HepG2 (cell line): ENCODE data around the gene FIS1. TPM values are rescaled to one million over a fixed set of nuclear protein-coding genes. Genes with fewer than 3 reads are reported as not detected.

ENCODE experiments used
- ATAC-seq: fragments of 200-7000 bp; cut with Tn5 transposase; 3 replicates; pipeline ENCODE4 v1.9.1; 2020; ENCODE audit warnings: mild to moderate bottlenecking, moderate library complexity
- BruUV-seq: library from RNA; stranded (reverse); fragments of 400-500 nt; replicated peaks from 2 replicates; lab custom pipeline; 2021; lab: Mats Ljungman, UMichigan
- CTCF ChIA-PET: fragments of 300-600 bp; formaldehyde crosslinking; extraction: SDS; loops from one replicate; lab custom pipeline; 2021; ENCODE audit warnings: low total read pairs, inconsistent platforms, low intra/inter-chr PET ratio; lab: Yijun Ruan, JAX
- POLR2A ChIA-PET: fragments of 350-600 bp; sonication (Branson Sonifier 250); formaldehyde crosslinking; loops from one replicate; lab custom pipeline; 2020; ENCODE audit warnings: antibody characterized with exemption, inconsistent platforms; lab: Yijun Ruan, JAX
- DNase-seq: peaks from one replicate; pipeline ENCODE4 v3.0.0-alpha.2; 2015; ENCODE audit warnings: low spot score
- FAIRE-seq: peaks from 3 replicates; lab custom pipeline; 2011; peaks lifted over from hg19 to GRCh38; lab: Jason Lieb, UNC
- H2AFZ ChIP-seq: one replicate; pipeline ENCODE4 v1.6.1; 2011; ENCODE audit warnings: low read length, inconsistent platforms
- H3K27ac ChIP-seq: fragments of 300-600 bp; 3 replicates; pipeline ENCODE4 v1.8.0; 2011; ENCODE audit warnings: mixed run types, mild to moderate bottlenecking, mixed read lengths, low read length, inconsistent platforms; ENCODE audit not compliant: insufficient read depth; ENCODE audit errors: extremely low read length
- H3K27me3 ChIP-seq, 2 experiments: fragments of 200-600 bp in 1 of 2; 2 replicates in 1 of 2; 3 replicates in 1 of 2; pipeline versions ENCODE4 v1.6.0 to v1.8.0; 2011; ENCODE audit warnings: low read length in 2 of 2, mild to moderate bottlenecking in 2 of 2, moderate library complexity in 2 of 2, inconsistent platforms in 1 of 2; ENCODE audit not compliant: insufficient read depth in 2 of 2, control insufficient read depth in 1 of 2
- H3K36me3 ChIP-seq, 2 experiments: fragments of 200-600 bp in 1 of 2; replicated peaks in 1 of 2; 2 replicates in 1 of 2; 3 replicates in 1 of 2; pipeline versions ENCODE4 v1.5.1 to v1.8.0; 2011; ENCODE audit warnings: low read length in 2 of 2, inconsistent platforms in 1 of 2; ENCODE audit not compliant: insufficient read depth in 2 of 2, control insufficient read depth in 1 of 2
- H3K4me1 ChIP-seq: 2 replicates; pipeline ENCODE4 v1.5.1; 2012; ENCODE audit warnings: low read length, inconsistent platforms; ENCODE audit not compliant: insufficient read depth
- H3K4me2 ChIP-seq: 2 replicates; pipeline ENCODE4 v1.6.0; 2011; ENCODE audit warnings: low read depth, low read length, inconsistent platforms
- H3K4me3 ChIP-seq, 3 experiments: fragments of 200-600 bp in 1 of 3; sonication (generic), shearing (Covaris generic) in 1 of 3; replicated peaks in 1 of 3; 2 replicates each; pipeline ENCODE4 v1.5.1; 2011 to 2016; ENCODE audit warnings: low read length in 3 of 3, inconsistent platforms in 2 of 3, low read depth in 2 of 3, mild to moderate bottlenecking in 2 of 3, control low read depth in 1 of 3, mixed read lengths in 1 of 3; ENCODE audit not compliant: insufficient read depth in 1 of 3
- H3K79me2 ChIP-seq: one replicate; pipeline ENCODE4 v1.6.1; 2011; ENCODE audit warnings: low read length, inconsistent platforms; ENCODE audit not compliant: insufficient read depth
- H3K9ac ChIP-seq: 2 replicates; pipeline ENCODE4 v1.6.0; 2011; ENCODE audit warnings: mild to moderate bottlenecking, low read depth, low read length, inconsistent platforms; ENCODE audit not compliant: insufficient read depth
- H3K9me3 ChIP-seq: 2 replicates; pipeline ENCODE4 v1.5.1; 2012; ENCODE audit warnings: mild to moderate bottlenecking, low read length
- H4K20me1 ChIP-seq: 2 replicates; pipeline ENCODE4 v1.6.0; 2011; ENCODE audit warnings: inconsistent platforms, mild to moderate bottlenecking, low read length, moderate library complexity; ENCODE audit not compliant: insufficient read depth
- JUN ChIP-seq: sonication (generic); formaldehyde crosslinking; IDR thresholded peaks from 2 replicates; pipeline ENCODE4 v1.4.0; 2020; ENCODE audit warnings: mild to moderate bottlenecking, missing genetic modification reagents
- KLF12 ChIP-seq: sonication (generic); formaldehyde crosslinking; IDR thresholded peaks from 2 replicates; pipeline ENCODE4 v1.4.0; 2020; ENCODE audit warnings: missing genetic modification reagents, borderline replicate concordance
- ZBTB42 ChIP-seq: sonication (generic); formaldehyde crosslinking; IDR thresholded peaks from 2 replicates; pipeline ENCODE4 v1.5.0; 2020; ENCODE audit warnings: mild to moderate bottlenecking, missing genetic modification reagents
- ZNF549 ChIP-seq: sonication (generic); formaldehyde crosslinking; IDR thresholded peaks from 2 replicates; pipeline ENCODE4 v1.5.0; 2020; ENCODE audit warnings: missing genetic modification reagents
- WGBS: methylation state at CpG from one replicate; pipeline ENCODE4 v1.1.6; 2017; ENCODE audit warnings: low lambda C conversion rate; 5-methylcytosine and 5-hydroxymethylcytosine counted together
- in situ Hi-C: cut with HindIII; loops from 2 replicates; pipeline ENCODE4 v1.10.0; 2017; ENCODE audit warnings: low pct_unique_long_range_greater_than_20kb; ENCODE audit not compliant: extremely low pct_ligation_motif_present
- intact Hi-C: fragments of 100-400 bp; cut with micrococcal nuclease; formaldehyde crosslinking; loops from one replicate; pipeline ENCODE4 v1.10.0; 2022; ENCODE audit not compliant: unreplicated experiment
- polyA plus RNA-seq, 8 experiments: library from polyadenylated mRNA; depleted of rRNA in 3 of 8; stranded (reverse) in 7 of 8; unstranded in 1 of 8; fragments of >200 nt; fragmentation: Illumina TruSeq in 4 of 8; extraction: Trizol in 4 of 8; gene quantifications; 2 replicates each; pipeline versions ENCODE4 v1.2.1 to v1.2.3, GENCODE V29; 2011 to 2016; ENCODE audit warnings: low read depth in 4 of 8, missing spikeins in 1 of 8, mixed read lengths in 1 of 8; ENCODE audit not compliant: insufficient read depth in 1 of 8
- total RNA-seq, 5 experiments: library from RNA; depleted of rRNA; stranded (reverse); fragments of >200 nt; fragmentation: Illumina TruSeq; extraction: Trizol; gene quantifications; 2 replicates each; pipeline ENCODE4 v1.2.3, GENCODE V29; 2016; ENCODE audit warnings: low read depth in 1 of 5

Gene FIS1
- total and polyA plus RNA-seq, 2 of the 13 experiments (the other 11 are each of a cell fraction or from before 2014, with no cell fraction given) = 97.5 to 101 TPM

DNA sequence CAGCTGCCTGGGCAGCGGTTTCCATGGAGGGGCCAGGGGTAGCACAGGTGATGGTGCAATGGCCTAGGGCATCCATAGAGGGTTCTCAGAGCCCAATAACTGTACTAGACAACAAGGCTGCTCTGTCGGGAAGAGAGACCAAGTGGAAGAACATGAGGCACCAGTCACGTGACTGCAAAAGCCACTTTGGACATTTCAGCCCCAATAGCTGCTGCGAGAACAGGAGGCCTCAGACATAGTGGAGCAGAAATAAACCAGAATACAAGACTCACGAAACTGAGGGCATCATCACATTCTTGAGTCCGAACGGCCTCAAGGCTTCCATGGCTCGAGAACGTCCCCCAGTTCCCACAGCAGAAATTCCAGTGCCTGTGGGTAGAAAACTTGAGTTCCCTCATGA, 32.3 kb upstream of the FIS1 start (continued):
- TF ChIP-seq KLF12 (CRISPR knock-in tag) (no peak), JUN (no peak)

DNA sequence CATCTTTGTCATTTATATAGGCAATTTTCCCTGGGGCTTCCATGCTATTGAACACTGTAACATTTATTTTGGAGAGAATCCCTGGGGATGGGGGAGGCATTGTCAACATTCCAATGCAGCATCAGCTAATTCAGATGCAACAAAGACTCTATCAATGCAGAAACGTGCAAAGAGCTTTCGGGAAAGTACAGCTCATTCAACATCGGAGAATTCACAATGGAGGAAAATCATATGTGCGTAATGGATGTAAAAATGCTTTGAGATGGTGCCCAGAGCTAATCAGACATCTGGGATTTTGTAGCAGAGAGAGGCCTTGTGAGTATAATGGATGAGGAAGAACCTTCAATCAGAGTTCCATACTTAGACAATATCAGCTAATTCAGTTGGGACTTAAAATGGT, 28.3 kb upstream of the FIS1 start:
- DNase-seq (no peak), ATAC-seq (no peak), FAIRE-seq (no peak)
- Histone ChIP-seq H3K4me1 (no peaks in the 10 kb centered on the region), H3K4me2 (no peak overlapping the region), H3K9ac (no peak overlapping the region), H3K36me3 (no peaks in the 10 kb centered on the region), H3K27ac (no peak overlapping the region), H2AFZ (no peak overlapping the region), H3K9me3 (no peaks in the 10 kb centered on the region), H3K4me3 (no peak overlapping the region), H3K27me3 (no peaks in the 10 kb centered on the region), H3K79me2 (no peaks in the 10 kb centered on the region), H4K20me1 (no peaks in the 10 kb centered on the region)
- no peak for TF ChIP-seq ZNF549
- no TSS peak for BruUV-seq
- CTCF ChIA-PET = no interaction called here
- 32% methylated on average over 4 of the region's 4 CpGs for WGBS
- in situ Hi-C loops = no loop called here
- intact Hi-C loops = no loop called here
- POLR2A ChIA-PET = no interaction called here

DNA sequence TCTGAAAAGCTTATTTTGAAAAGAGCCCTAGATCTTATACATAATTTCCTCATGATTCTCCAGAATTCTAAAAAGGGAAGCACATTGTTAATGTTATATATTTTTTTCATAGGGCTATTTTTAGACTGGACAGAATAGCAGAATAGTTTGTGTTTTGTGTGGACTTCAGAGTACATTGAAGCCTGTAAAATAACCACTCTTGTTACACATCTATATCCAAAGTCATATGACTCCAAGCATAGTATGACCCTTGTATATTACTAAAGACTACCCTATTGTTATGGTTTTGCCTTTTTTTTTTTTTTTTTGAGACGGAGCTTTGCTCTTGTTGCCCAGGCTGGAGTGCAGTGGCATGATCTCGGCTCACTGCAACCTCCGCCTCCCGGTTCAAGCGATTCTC, 26.1 kb upstream of the FIS1 start:
- Histone ChIP-seq H3K4me2 (no peak overlapping the region), H3K79me2 (no peaks in the 10 kb centered on the region), H3K9me3 (no peaks in the 10 kb centered on the region), H4K20me1 (no peaks in the 10 kb centered on the region), H3K4me1 (no peaks in the 10 kb centered on the region), H3K9ac (no peak overlapping the region), H2AFZ (no peak overlapping the region), H3K36me3 (no peaks in the 10 kb centered on the region), H3K27ac (no peak overlapping the region), H3K27me3 (no peaks in the 10 kb centered on the region), H3K4me3 (no peak overlapping the region)
- in situ Hi-C loops (no loop called here), intact Hi-C loops (no loop called here)
- BruUV-seq = no TSS peak
- no peak for TF ChIP-seq ZBTB42
- FAIRE-seq (no peak), ATAC-seq (no peak), DNase-seq (no peak)
- WGBS = 59% methylated on average over 5 of the region's 5 CpGs
- ChIA-PET CTCF (no interaction called here), POLR2A (no interaction called here)
